ENCODE data around the gene NOSTRIN. TPM values are rescaled to one million over a fixed set of nuclear protein-coding genes. Genes with fewer than 3 reads are reported as not detected.

Gene NOSTRIN
- total RNA-seq, 1 experiment from 2014 or later, result 3.1 TPM

- TF ChIP-seq EGR1 (IDR thresholded peaks at IDR 0.05; ENCODE audit: low read depth) (no peak), CEBPB (IDR thresholded peaks at IDR 0.05; ENCODE audit: low read depth) (no peak)
These were observed 51.0 kb downstream of the NOSTRIN start (continued) for GRCh38 chr2:168853471-168853870.

GRCh38 chr2:168854651-168855050 lies 52.2 kb downstream of the NOSTRIN start:
- Histone ChIP-seq H3K9ac (ENCODE audit: low read length) (no peak overlapping the region), H3K4me3 (replicated peaks in 1 of 2; ENCODE audit: low read depth in 1 of 2, low read length in 2 of 2) (no peak overlapping the region), H2AFZ (ENCODE audit: low read depth, low read length, poor library complexity, severe bottlenecking) (no peak overlapping the region), H3K27ac (ENCODE audit: low read depth, low read length) (no peak overlapping the region), H4K20me1 (ENCODE audit: insufficient read depth) (no peaks in the 10 kb centered on the region), H3K36me3 (ENCODE audit: control insufficient read depth in 1 of 2, insufficient read depth in 2 of 2, low read length in 2 of 2) (no peaks in the 10 kb centered on the region), H3K9me2 (ENCODE audit: insufficient read depth) (no peaks in the 10 kb centered on the region), H3K27me3 (ENCODE audit: insufficient read depth, low read length) (no peaks in the 10 kb centered on the region), H3K4me1 (ENCODE audit: control insufficient read depth in 1 of 2, insufficient read depth in 2 of 2, low read length in 2 of 2) (peaks cover 0 to 14% of the 10 kb centered on the region in 2 experiments; a peak in 2 of 4 replicates), H3K9me3 (ENCODE audit: control insufficient read depth in 1 of 2, insufficient read depth in 1 of 2, low read depth in 1 of 2, low read length in 2 of 2) (no peaks in the 10 kb centered on the region), H3K4me2 (ENCODE audit: low read length) (no peak overlapping the region), H3K79me2 (ENCODE audit: insufficient read depth, low read length) (no peaks in the 10 kb centered on the region)
- ChIA-PET RAD21 (ENCODE audit: low non-redundant PET in 1 of 2, low total read pairs in 2 of 2, uncharacterized antibody in 2 of 2, unreplicated experiment in 2 of 2) (no interaction called here), CTCF (no interaction called here), POLR2A (no interaction called here)
- DNase-seq (ENCODE audit: low read depth, low spot score) (no peak), ATAC-seq (no peak)
- no TSS peak for BruUV-seq (replicated peaks)
- intact Hi-C loops (cut with micrococcal nuclease), result no loop called here
- no peak for TF ChIP-seq FOSL1 (IDR thresholded peaks at IDR 0.05; ENCODE audit: low read depth)
- no peak for TF ChIP-seq CBX3 (IDR thresholded peaks at IDR 0.05; ENCODE audit: low read depth)
- no peak for TF ChIP-seq YY1 (IDR thresholded peaks at IDR 0.05; ENCODE audit: extremely low read depth, insufficient replicate concordance, low read depth, low read length)
- no peak for TF ChIP-seq JUND (IDR thresholded peaks at IDR 0.05)
- TF ChIP-seq POLR2AphosphoS5 (IDR thresholded peaks at IDR 0.05; ENCODE audit: low read depth, low read length), result no peak
- TF ChIP-seq ELF1 (IDR thresholded peaks at IDR 0.05; ENCODE audit: borderline replicate concordance, low read depth), result no peak
- no peak for TF ChIP-seq CEBPB (IDR thresholded peaks at IDR 0.05; ENCODE audit: low read depth)
- no peak for TF ChIP-seq TCF7L2 (IDR thresholded peaks at IDR 0.05; ENCODE audit: borderline replicate concordance, extremely low read depth, insufficient read depth, insufficient read length)
- TF ChIP-seq EGR1 (IDR thresholded peaks at IDR 0.05; ENCODE audit: low read depth), result no peak
- no peak for TF ChIP-seq SRF (IDR thresholded peaks at IDR 0.05; ENCODE audit: low read depth)
- TF ChIP-seq REST (IDR thresholded peaks at IDR 0.05; ENCODE audit: low read depth), result no peak
- TF ChIP-seq MAX (IDR thresholded peaks at IDR 0.05), result no peak

Measured in HCT116 (cell line).